NCI-H2171 treated with DMSO at 0.1 percent for 48 hours (cell line): Measurements from ENCODE around the gene SYCN.

Source experiments
- DNase-seq: peaks from one replicate; lab custom pipeline; 2025; lab: John Stamatoyannopoulos, UW

SYCN gene

GRCh38 chr19:39154629-39155100, 49.4 kb downstream of the SYCN start:
- no peak for DNase-seq

GRCh38 chr19:39154100-39154628, 49.9 kb downstream of the SYCN start:
- no peak for DNase-seq
